GM19463 (cell line): ENCODE data around the gene KIRREL2.
"Not testable (repeated sequence)": the region's sequence is repeated elsewhere in the genome, so short reads cannot be mapped to it uniquely, and the experiment has no call there.

ENCODE experiments used
- ATAC-seq: cut with Tn5 transposase; IDR thresholded peaks from one replicate; pipeline ENCODE4 v1.9.1; 2021; ENCODE audit warnings: mild to moderate bottlenecking, moderate library complexity; ENCODE audit not compliant: unreplicated experiment

The KIRREL2 gene

DNA sequence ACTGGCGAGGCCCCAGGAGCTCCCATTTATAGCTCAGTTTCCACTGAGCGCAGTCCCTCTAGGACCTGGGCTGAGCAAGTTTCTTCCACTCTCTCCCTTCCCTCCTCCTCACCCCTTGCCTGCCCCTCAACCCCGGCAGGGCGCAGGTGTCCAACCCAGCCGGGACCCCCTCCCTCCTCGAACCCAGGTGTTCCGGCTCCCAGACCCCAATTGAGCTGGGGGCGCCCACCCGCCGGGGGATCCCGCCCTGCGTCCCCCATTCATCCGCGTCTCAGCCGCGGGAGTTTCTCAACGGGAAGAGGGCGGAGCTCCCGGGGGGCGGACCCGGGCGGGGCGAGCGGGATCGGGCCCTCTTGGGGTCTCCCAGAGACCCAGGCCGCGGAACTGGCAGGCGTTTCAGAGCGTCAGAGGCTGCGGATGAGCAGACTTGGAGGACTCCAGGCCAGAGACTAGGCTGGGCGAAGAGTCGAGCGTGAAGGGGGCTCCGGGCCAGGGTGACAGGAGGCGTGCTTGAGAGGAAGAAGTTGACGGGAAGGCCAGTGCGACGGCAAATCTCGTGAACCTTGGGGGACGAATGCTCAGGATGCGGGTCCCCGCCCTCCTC is at the start of gene KIRREL2:
KIRREL2 (plus strand) TSS at position 366 of the 604 bp plus-strand sequence; CDS start at position 575, 209 bp downstream.
- ATAC-seq: no peak

GRCh38 chr19:35807633-35808032 is 49.1 kb upstream of the KIRREL2 start:
- ATAC-seq: no peak

- no peak for ATAC-seq
Observed at GRCh38 chr19:35811317-35812219, 45.1 kb upstream of the KIRREL2 start.

GRCh38 chr19:35812220-35813042 is 44.3 kb upstream of the KIRREL2 start, which contains the start of gene PRODH2:
PRODH2 (minus strand) TSS chr19:35812845; CDS start chr19:35812805, 40 bp downstream.
- no peak for ATAC-seq

DNA sequence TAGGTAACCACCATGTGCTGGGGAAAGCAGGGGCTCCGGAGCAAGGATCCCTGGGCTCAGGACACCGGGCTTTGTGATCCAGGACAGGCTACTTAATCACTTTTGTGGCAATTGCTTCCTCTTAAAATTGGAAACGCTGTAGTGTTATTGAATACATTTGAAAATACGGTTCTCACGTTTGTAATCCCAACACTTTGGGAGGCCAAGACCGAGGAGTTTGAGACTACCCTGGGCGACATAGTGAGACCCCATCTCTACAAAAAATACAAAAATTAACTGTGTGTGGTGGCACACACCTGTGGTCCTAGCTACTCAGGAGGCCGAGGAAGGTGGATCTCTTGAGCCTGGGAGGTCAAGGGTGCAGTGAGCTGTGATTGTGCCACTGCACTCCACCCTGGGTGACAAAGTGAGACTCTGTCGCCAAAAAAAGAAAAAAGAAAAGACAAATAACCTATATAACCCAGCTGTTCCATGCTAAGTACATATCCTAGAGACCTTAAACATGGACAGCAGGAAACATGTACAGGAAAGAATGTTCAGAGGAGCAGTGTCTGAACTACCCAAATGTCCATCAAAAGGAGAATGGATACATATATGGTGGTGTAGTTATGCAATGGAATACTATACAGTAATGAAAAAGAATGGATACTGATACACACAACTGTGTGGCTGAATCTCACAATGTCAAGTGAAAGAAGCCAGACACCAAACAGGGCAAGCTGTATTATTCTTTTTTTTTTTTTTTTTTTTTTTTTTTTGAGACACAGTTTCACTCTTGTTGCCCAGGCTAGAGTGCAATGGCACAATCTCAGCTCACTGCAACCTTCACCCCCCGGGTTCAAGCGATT is 43.4 kb upstream of the KIRREL2 start:
- no peak for ATAC-seq

DNA sequence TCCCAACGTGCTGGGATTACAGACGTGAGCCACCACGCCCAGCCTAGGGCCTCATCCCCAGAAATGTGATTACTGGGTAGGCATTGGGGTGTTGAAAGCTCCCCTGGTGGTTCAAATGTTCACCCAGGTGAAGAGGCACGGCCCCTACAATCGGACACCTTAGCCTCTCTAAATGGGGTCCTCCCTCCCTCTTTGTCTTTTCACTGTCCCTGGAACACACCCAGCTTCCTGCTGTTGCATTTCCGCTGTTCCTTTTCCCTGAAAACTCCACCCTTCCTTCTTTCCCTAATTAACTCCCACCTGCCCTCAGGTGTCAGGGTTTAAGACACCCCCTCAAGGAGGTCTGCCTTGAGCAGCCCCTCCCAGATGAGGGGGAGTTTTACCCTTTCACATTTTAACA is 40.4 kb upstream of the KIRREL2 start:
- ATAC-seq: no peak

- no peak for ATAC-seq
Observed at GRCh38 chr19:35816846-35817245, 39.9 kb upstream of the KIRREL2 start.

GRCh38 chr19:35818445-35818844 is 38.3 kb upstream of the KIRREL2 start:
- ATAC-seq: no peak

- no peak for ATAC-seq
Observed at GRCh38 chr19:35822579-35822978, 34.1 kb upstream of the KIRREL2 start.

GRCh38 chr19:35824150-35824549 is 32.6 kb upstream of the KIRREL2 start:
- ATAC-seq: no peak

GRCh38 chr19:35828692-35829301 is 27.9 kb upstream of the KIRREL2 start:
- ATAC-seq: no peak

DNA sequence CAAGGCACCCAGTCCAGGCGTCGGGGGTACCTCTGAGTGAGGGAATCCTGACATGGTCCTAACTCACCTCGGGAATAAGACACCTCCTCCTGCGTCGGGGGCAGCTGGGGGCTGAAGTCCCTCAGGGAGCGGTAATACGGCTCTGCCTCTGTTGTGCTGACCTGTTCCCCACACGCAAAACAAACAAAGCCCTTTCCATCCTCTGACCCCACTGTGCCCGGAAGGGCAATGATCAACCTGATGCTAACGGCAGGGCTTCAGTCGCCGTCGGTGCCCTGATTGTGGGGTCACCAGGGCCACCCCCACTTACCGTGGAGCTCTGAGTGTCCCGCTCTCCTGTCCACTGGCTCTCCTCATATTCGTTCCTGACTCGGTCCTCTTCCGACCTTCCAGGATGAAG is 25.7 kb upstream of the KIRREL2 start:
- ATAC-seq: no peak

GRCh38 chr19:35832054-35832453 is 24.7 kb upstream of the KIRREL2 start:
- ATAC-seq: no peak

GRCh38 chr19:35833972-35834371 is 22.7 kb upstream of the KIRREL2 start:
- ATAC-seq: no peak

DNA sequence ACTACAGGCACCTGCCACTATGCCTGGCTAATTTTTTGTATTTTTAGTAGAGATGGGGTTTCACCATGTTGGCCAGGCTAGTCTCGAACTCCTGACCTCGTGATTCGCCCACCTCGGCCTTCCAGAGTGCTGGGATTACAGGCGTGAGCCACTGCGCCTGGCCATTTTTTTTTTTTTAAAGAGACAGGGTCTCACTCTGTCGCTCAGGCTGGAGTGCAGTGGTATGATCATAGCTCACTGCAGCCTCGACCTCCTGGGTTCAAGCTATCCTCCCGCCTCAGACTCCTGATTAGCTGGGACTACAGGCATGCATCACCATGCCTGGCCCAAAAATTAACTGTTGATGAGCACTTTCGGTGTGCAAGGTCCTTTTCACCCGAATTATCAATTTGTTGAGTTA is 20.6 kb upstream of the KIRREL2 start:
- ATAC-seq: not testable (repeated sequence)

DNA sequence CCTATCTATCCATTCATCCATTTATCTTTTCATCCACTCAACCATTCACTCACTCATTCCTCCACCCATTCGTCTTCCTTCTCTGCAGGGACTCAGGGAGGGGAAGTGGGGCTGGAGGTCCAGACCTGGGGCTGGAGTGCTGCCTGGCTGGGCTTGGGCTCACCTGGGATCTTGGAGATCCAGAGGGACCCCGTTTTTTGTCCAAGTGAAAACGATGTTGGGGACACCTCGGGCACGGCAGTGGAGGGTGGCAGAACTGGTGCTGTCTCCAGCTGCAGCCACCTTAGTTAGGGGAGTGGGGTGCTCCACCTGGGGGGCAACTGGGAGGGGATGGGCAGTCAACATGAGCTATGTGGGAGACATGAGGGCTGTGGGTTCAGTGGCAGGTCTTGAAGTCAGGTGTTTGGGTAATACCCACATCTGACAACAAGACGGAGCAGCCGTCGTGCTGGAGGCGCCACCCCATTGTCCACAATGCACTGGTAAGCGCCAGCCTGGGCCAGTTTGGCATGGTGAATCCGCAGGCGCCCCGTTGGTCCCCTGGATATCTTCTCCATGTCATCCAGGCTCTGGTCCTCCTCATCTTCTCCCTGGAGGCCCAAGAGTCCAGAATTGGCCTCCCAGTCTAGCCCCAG is 14.6 kb upstream of the KIRREL2 start:
- no peak for ATAC-seq

GRCh38 chr19:35842666-35843272 is 13.9 kb upstream of the KIRREL2 start:
- ATAC-seq: no peak

DNA sequence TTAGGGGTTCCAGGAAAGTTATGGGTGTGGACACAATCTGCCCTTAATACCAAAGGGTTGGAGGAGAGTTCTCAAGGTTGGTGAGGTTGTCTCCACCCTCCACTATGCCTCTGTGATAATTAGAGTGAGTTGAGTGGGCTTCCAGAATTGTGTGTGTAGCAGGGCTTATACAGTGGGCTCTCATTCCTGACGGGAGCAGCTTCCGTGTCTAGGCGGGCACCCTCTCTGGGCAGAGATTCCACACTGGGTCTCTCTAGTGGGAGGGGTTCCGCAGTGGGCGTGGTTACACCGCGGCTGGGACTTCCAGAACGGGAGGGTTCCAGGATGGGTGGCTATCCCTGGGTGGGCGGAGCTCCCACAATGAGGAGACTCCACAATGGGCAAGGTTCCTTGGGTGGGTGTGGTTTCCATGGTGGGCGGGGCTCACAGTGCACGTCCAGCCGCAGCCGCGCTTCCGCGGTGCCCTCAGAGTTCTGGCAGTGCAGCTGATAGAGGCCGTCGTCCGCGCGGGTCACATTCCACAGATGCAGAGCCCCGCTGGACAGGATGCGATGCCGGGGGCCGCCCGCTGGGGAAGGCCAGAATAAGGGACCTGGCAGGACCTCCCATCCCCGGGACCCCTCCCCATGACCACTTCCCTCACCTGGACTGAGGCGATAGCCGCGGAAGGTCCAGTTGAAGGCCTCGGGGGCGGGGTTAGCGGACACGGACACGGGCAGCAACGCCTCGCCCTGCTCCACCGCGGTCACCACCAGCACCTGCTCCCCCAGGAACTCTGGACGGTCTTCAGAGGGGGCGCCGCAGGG is 12.8 kb upstream of the KIRREL2 start:
- no peak for ATAC-seq
